OCI-M1 (cell line): ENCODE results near the gene MRPS24.

Experiments
- DNase-seq: peaks from one replicate; lab custom pipeline; 2025; lab: John Stamatoyannopoulos, UW

Gene MRPS24

DNA sequence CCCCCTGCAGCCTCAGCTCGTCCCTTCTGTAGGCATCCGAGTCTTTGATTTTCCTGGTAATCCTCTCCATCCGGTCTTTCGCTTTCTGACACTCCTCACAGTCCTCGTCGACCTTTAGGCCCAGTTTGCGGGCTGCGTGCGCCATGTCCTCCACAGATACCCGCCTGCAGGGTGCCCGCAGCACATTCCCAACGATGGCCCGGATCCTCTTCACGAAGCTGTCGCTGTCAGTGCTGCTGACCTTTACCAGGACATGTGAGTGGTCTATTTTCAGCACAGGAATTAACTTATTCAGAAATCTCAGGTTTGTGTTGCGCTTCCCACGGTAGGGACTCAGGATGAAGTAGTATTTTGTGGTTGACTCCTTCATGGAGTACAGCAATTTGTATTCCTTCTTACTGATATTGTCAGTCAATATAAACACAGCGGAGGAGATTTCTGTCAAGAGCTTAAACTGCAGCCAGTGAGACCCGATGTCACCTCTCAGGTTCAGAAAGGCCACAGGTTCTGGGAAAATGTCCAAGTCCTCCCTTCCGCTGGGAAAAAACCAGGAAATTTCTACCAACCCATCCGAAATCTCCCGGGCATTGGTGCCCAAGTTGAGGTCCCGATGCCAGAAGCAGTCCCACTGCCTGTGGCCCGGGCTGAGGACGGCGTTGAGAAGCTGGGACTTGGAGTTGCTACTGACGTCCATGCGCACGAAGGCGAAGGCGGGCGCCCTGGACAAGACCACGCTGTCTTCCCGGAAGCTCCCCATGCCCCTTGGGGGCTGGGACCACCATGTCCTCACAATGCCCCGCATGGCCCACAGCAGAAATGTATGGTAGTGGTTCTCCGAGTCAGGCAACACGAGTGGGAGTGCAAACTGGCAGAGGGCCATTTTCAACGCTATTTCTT, 8.9 kb upstream of the MRPS24 start:
- no peak for DNase-seq

DNA sequence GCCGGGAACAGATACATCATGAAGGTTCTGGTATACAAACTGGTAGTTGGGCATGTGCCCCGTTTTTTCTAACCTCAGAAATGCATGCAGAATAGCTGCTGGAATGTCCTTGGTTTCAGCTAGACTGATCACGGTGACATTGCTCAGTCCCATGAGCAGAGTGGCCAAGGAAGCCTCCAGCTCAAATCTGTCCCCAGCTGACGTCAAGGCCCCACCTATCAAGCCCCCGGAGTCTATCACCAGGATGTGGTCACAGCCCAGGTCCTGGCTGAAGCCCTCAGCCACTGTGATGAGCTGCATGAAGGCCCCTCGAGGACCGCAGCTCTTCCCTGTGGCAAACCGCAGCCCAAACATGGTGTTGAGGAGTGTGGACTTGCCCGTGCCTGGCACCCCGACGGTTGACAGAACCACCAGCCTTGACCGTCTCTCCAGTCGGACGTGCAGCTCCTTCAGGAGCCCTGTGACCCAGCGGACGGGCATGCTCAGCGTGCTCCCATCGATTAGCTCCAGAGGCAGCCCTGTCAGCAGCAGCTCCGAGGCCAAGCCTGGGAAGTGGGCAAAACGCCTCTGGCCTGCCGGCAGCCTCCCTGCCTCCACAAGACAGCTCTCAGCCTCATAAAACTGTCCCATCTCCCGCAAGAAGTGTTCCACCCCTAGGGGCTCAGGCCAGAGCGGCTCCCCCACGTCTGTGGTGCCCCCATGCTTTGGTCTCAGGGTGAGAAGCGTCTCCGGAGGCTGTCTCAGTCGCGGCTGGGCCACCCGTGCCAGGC, 7.8 kb upstream of the MRPS24 start:
- no peak for DNase-seq

DNA sequence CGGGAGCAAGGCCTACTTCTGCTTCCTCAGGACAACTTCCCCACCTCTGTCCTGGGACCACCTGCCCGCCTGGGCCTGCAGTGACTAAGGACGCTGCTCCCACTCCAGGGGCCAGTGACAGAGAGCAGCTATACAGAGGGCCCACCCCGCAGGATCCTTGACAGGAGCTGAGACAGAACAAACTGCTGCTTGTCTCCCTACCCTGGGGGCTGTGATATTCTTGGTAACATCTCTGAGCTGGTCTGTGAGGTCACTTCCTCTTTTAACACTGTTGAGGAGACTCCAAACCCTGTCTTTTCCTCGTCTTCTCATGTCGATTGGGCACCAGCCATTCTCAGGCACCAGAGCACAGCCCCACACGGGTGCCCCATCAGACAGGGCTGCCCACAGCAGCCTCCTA, 6.9 kb upstream of the MRPS24 start:
- no peak for DNase-seq

DNA sequence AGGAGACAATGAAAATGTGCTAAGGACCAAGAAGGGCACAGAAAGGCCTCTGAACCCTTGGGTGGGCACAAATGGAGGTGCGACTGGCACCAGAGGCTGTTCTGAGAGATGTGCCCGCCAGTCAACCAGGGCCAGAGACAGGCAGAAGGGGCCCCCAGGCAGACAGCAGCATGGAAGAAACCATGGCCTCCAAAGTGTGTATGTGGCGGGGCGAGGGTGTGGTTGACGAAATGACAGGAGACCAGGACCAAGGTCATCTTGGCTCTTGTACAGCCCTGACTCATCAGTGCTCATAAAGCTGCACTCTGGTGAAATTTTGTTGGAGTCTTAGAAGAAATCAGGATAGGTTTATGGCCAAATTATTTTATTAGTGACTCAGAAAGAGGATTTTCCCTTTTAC, 4.0 kb upstream of the MRPS24 start:
- no peak for DNase-seq

DNA sequence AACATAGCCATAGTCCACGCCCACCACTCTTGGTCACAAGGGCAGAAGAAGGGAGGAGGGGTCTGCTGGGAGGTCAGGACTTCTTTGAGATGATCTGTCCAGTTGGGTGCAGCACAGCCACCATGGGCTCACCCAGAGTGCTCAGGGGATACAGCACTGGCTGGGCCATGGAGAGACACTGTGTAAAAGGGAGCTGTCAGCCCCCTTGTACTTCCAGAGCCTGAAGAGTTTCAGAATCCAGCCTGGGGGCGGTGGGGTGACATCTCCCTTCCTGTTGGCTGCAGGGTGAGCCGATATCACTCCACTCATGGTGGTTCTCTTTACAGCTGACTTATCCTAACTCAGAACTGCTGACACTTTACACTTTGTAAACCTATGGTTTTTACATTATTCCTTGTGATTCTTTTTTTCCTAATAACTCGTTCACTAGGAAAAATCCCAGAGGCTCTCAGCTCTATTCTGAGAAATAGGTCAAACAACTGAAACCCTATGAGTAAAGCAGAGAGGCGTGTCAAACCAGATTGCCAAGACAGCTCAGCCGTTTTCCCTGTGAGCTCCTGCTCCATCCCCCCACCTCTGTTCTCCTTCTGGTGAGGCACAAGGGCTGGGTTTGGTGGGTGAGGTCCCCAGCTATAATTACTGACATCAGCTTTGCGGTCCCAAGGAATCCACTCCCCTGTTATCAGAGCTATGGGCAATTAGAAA, 3.2 kb upstream of the MRPS24 start:
- DNase-seq = no peak

DNA sequence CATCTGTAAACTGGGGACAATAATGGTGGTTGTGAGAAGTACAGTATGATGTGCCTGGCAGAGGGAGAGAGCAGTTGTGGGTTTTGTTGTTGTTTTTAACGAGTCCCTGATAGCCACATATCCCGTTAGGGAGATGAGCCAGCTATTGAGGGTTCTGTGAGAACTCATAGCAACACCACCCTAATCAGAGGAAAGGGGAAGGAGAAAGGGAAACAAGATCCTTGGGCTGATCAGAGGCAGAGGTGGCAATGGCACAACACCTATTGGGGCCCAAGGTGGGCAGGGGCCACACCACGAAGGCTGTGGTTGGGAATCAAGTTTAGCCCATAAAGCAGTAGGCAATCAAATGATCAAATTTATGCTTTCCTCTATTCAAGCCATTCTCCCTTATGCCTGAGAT, 1.7 kb upstream of the MRPS24 start:
- no peak for DNase-seq

DNA sequence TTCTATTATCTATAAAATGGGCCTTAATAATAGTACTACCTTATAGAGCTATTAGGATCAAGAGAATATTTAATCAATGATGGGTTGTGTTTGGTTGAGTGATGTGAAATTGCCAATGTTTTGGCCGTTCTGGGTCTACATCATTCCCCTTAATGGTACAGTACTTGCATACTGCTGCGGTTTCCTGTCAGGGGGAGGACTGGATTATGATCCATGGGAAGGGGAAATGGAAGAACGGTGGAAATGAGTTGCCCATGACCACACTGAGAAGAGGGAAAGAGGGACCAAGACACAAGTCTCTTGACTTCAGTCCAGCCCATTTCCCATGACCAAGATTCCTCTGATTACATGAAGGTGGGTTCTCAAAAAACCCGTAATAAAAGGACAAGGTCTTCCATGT, 999 bp upstream of the MRPS24 start:
- no peak for DNase-seq

DNA sequence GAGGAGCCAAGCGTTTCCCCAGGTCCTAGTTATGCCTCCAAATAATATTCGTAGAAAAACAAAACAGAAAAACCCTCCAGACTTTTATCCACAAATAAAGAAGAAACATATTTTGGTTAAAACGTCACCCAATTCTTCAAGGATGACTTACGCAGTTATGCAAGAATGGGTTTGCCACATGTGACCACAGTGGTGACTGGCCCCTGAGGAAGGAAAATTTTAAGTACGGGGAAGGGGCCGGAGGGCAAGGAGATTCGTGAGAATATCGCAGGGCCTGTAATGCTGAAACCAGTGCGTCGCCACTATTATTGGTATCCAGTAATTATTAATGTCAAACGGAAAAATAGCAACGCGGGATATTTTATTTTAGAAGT, 537 bp upstream of the MRPS24 start:
- DNase-seq = no peak

DNA sequence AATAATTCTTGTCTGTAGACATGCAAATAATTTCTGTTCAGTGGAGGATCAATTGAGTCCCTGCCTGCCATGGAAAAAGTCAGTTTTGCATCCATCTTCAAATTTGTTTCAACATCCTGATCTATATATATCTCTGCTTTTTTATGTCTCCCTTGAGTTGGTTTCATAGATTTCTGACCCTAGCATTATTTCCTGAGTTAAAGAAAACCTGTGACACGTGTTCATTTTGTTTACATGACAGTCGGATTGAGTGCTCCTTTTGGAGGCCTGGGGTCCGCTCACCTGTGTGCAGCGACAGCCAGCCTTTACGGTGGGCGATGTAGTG, 674 bp downstream of the MRPS24 start:
- peak; percentile 18 for DNase-seq

DNA sequence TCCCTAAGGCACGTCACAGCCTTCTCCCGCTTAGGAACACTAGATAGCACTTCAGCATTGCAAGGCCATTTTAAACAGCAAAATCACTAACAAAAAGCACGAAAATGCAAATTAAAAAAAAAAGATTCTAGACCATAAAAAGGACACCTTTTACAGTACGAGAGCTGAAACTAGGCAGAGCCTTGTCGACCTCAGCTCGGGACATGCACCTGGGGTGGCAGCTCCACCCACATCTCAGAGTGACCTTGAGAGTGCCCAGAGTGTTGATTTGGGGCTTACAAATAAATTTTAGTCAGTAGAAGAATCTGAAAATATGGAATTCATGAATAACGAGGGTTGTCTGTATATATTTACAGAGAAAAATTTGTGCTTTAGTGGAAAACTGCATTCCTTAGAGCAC, 1.1 kb downstream of the MRPS24 start:
- no peak for DNase-seq

DNA sequence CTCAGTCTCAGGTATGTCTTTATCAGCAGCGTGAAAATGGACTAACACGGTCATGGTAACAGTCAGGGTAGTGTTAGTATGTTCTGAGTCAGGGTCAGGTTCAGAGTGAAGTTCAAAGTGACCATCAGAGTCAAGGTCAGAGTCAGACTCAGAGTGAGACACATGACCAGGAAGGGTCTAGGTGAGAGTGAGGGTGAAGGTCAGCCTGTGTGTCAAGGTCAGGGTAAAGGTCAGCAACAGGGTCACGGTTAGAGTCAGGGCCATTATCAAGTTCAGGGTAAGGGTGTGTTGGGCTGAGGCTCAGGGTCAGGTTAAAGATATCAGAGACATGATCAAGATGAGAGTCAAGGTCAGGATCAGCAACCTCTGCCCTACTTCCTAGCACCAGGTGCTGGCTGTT, 4.0 kb downstream of the MRPS24 start:
- DNase-seq = no peak

DNA sequence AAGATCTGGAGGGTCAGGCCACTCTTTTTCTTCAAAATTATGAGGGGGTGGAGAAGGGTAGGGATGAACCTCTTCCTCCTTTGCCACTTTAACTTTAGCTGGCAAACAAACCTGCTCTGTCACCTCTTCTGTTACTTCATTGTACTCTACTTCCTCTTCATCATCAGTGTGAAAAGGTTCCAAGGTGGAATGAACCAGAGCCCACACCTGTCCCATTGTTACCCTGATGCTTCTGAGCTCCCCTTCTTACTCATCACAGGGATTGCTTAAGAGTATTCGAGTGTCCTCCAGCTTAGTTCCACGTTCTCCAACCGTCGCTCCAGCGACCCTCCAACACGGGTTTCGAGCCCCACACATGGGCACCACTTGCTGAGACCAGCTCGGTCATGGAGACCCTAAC, 5.2 kb downstream of the MRPS24 start:
- no peak for DNase-seq

DNA sequence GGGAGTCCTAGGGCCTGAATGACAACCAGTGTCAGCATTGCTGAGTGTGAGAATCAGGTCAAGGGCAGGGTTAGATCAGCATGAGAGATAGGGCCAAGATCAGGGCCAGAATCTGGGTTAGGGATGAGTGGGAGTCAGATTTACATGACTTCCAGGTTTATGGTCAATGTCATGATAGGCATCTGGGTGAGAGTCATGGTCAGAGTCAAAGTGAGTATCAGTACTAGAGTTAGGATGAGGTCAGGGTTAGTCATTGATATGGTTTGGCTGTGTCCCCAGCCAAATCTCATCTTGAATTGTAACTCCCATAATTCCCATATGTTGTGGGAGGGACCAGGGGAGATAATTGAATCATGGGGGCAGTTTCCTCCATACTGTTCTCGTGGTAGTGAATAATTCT, 12.3 kb downstream of the MRPS24 start:
- DNase-seq = no peak

DNA sequence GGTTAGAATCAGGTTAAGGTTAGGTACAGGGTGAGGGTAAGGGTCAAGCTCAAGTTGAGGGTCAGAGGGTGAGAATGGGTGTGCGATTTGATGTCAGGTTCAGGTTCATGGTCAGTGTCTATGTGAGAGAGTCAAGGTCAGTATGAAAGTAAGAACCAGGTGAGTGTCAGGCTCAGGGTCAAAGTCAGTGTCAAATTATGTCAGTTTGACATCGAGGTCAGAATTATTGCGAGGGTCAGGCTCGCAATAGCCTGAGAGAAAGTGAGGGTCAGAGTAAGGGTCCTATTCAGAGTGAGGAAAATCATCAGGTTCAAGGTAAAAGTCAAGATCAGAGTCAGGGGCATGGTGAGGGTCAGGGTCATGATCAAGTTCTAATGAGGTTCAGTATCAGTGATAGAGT, 13.0 kb downstream of the MRPS24 start:
- no peak for DNase-seq

DNA sequence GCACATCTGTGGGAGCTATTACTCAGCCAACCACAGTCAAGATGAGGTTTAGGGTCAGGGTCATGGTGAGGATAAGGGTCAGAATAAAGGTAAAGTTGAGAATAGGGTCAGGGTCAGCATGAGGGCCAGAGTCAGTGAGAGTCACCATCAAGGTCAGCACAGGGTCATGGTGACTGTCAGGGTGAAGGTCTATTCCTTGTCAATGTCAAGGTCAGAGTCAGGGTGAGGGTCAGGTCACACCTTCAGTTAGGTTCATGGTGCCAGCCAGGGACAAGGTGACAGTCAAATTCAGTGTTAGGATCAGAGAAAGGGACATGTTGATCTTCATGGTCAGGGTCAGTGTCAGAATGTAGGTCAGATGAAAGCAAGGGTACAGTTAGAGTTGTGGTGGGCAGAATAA, 14.1 kb downstream of the MRPS24 start:
- DNase-seq = no peak

DNA sequence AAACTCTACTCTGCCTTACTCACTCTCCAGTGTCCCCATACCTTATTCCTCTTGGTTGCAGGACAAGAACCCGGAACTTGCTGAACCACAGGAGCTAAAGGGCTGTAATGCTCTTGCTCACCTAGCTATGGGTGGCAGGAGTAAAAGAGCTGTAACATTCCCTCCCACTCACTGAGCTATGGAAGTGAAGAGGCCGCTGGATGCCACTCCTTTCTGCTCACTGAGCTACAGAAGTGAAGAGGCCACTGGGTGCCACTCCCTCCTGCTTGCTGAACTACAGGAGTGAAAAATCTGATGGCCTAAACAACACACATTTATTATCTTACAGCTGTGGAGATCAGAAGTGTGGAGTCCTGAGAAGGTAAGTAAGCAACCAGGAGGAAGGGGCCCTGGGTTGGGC, 17.5 kb downstream of the MRPS24 start:
- DNase-seq = no peak

DNA sequence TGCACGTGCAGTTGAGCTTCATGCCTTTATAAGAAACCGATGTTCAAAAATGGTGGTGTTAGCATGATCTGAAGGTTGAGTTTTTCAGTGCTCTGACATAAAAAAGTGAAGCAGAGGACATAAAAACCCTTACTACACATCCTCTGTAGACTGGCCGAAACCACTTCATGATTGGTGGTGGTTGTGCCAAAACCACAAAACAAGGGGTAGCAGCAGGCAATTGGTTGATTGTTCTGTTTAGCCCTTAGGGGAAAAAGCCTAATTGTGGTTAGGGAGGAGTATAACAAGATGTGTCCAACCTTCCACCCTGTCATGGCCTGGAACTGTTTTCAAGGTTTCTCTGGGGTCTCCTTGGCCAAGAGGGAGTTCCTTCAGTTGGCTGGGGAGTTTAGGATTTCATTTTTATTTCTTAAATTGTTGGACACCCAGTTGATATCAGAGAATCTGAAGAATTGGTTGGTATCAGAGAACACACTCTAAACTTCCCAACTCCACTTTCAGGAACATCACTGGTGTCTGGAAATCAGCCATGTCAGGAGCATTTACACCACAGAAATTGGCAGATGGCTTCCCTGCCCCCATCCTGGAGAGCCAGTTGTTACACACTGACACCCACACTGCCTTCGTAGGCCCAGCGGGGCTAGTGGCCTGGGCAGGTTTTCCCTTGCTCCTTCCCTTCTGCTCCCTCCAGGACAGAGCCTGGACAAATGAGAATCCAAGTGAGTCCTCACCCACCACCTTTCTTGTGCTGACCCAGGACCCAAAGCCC, 18.8 kb downstream of the MRPS24 start:
- peak; percentile 57 for DNase-seq

DNA sequence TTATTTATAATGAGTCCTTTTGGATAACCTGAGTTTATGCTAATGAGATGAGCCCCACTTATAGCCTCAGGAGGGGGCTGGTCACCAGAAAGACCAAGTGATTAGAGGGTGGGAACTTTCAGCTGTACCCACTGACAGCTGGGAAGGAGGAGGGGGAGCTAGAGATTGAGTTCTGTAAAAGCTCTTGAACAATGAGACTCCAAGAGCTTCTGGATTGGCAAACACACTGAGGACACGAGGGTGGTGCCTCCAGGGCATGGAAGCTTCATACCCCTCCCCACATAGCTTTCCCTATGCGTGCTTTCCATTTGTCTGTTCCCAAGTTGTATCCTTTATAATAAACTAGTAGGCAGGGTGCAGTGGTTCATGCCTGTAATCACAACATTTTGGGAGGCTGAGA, 20.3 kb downstream of the MRPS24 start:
- no peak for DNase-seq

DNA sequence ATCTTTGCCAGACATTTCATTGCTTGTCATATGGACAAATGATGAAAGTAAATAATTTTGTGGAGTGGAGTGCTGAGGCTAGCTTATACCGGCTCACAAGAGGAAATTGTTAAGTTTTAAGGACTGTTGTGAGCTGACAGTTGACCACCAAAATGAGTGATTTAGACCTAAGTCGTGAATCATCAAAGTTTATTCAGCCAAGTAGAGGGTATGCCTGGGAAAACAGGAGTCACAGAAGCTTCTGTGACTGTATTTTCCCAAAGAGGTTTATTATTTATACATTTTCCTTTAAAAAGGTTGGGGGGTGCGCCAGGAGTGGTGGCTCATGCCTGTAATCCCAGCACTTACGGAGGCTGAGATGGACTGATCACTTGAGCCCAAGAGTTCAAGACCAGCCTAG, 21.8 kb downstream of the MRPS24 start:
- peak; percentile 3 for DNase-seq

DNA sequence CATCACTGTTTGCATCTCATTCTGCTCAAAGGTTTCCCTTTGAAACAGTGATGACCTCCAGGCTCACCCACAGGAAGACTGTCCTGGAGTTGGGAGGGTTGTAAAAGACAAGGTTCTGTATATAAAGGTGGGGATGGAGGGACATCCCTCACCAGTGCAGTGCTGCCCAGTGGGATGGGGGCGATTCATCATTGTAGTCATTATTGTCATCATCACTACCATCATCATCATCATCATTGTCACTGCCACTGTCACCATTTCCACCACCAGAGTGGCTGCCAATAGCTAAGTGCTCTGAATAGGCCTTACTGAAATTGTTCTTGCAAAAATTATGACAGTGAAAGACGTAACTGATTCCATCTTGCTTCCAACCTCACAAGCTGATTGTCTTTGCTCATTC, 24.7 kb downstream of the MRPS24 start:
- no peak for DNase-seq

DNA sequence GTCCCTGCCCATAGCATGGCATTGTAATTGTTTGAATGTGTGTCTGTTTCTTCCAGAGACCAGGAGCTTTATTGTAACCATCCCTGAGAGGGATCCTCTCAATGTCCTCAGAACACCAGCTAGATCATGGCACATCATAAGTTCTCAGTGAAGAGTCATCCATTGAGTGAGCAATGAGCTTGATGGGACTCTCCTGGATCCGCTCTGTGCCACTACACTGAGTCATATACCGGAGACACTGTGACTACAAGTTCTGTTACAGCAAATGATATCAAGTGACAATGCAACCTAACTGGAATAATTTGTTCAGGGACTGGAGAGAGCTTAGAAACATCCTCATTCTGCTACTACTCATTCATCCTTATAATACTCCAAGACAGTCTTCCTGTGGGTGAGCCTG, 25.1 kb downstream of the MRPS24 start:
- DNase-seq = no peak

DNA sequence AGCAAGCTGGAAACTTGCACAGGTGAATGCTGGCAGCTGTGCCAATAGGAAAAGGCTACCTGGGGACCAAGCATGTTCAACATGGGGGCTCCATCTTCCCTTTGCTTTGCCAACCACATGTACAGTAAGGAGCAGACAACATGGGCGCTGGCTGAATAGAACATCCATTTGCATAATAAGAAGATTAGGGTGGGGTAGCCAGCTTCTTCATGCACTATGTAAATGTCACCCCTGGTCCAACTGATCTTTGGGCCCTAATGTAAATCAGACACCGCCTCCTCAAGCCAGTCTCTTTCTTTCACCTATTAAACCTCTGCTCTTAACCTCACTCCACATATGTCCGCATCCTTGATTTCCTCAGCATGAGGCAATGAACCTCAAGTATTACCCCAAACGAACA, 26.0 kb downstream of the MRPS24 start:
- no peak for DNase-seq
